DND-41 (cell line): ENCODE measurements around the gene STK32C.

Experiments used
- ATAC-seq: fragments of 200-7000 bp; cut with Tn5 transposase; 3 replicates; pipeline ENCODE4 v1.9.1; 2021; ENCODE audit warnings: low read depth; ENCODE audit not compliant: insufficient read depth
- DNase-seq: peaks from one replicate; pipeline ENCODE4 v3.0.0-alpha.2; 2020
- H2AFZ ChIP-seq: 2 replicates; pipeline ENCODE4 v1.6.0; 2012; ENCODE audit warnings: low read depth, low read length
- H3K27ac ChIP-seq: 2 replicates; pipeline ENCODE4 v1.5.1; 2012; ENCODE audit warnings: low read length, inconsistent platforms
- H3K27me3 ChIP-seq: fragments of 200-600 bp; sonication (generic); 2 replicates; pipeline ENCODE4 v1.6.0; 2012; ENCODE audit warnings: low read length, mild to moderate bottlenecking, inconsistent platforms; ENCODE audit not compliant: insufficient read depth, poor library complexity
- H3K36me3 ChIP-seq: 2 replicates; pipeline ENCODE4 v1.5.1; 2012; ENCODE audit warnings: low read length, inconsistent platforms; ENCODE audit not compliant: insufficient read depth
- H3K4me1 ChIP-seq: 2 replicates; pipeline ENCODE4 v1.5.1; 2012; ENCODE audit warnings: mild to moderate bottlenecking, low read length; ENCODE audit not compliant: insufficient read depth
- H3K4me2 ChIP-seq: 2 replicates; pipeline ENCODE4 v1.6.0; 2012; ENCODE audit warnings: mild to moderate bottlenecking, moderate library complexity, low read length, inconsistent platforms; ENCODE audit not compliant: insufficient read depth
- H3K4me3 ChIP-seq, 2 experiments: fragments of 200-600 bp in 1 of 2; shearing (Covaris generic) in 1 of 2; 2 replicates each; pipeline ENCODE4 v1.5.1; 2012 to 2016; ENCODE audit warnings: inconsistent platforms in 2 of 2, low read length in 2 of 2, mild to moderate bottlenecking in 2 of 2, low read depth in 1 of 2, moderate library complexity in 1 of 2
- H3K79me2 ChIP-seq: 2 replicates; pipeline ENCODE4 v1.6.0; 2012; ENCODE audit warnings: low read length, inconsistent platforms; ENCODE audit not compliant: insufficient read depth
- H3K9ac ChIP-seq: 2 replicates; pipeline ENCODE4 v1.6.0; 2012; ENCODE audit warnings: low read depth, mild to moderate bottlenecking, inconsistent platforms, low read length, moderate library complexity
- H3K9me3 ChIP-seq: 2 replicates; pipeline ENCODE4 v1.5.1; 2012; ENCODE audit warnings: low read length, moderate library complexity, mild to moderate bottlenecking, inconsistent platforms; ENCODE audit not compliant: insufficient read depth, severe bottlenecking
- H4K20me1 ChIP-seq: 2 replicates; pipeline ENCODE4 v1.6.0; 2012; ENCODE audit warnings: low read length; ENCODE audit not compliant: insufficient read depth
- CTCF ChIP-seq: IDR thresholded peaks from 2 replicates; pipeline ENCODE4 v1.5.1; 2012; ENCODE audit warnings: borderline replicate concordance, low read length, moderate library complexity, mild to moderate bottlenecking; ENCODE audit not compliant: poor library complexity, severe bottlenecking; ENCODE audit errors: extremely low read depth
- EZH2 ChIP-seq: IDR thresholded peaks from 3 replicates; pipeline ENCODE4 v1.6.1; 2012; ENCODE audit warnings: borderline replicate concordance, low read depth, mild to moderate bottlenecking, moderate library complexity, low read length, inconsistent platforms; ENCODE audit not compliant: severe bottlenecking

Gene STK32C

GRCh38 chr10:132188331-132188730 is 119.4 kb downstream of the STK32C start:
- H3K4me2 ChIP-seq, result no peak overlapping the region
- no peaks in the 10 kb centered on the region for H3K4me1 ChIP-seq
- no peaks in the 10 kb centered on the region for H3K79me2 ChIP-seq
- no peaks in the 10 kb centered on the region for H3K36me3 ChIP-seq
- ATAC-seq (no peak), DNase-seq (no peak)
- no peak overlapping the region for H3K4me3 ChIP-seq
- no peaks in the 10 kb centered on the region; the same call in 1 of the 2 replicates for H4K20me1 ChIP-seq
- no peaks in the 10 kb centered on the region for H3K27me3 ChIP-seq
- no peak overlapping the region for H3K9ac ChIP-seq
- TF ChIP-seq EZH2 (no peak), CTCF (no peak)
- no peak overlapping the region for H2AFZ ChIP-seq
- no peak overlapping the region for H3K27ac ChIP-seq
- no peaks in the 10 kb centered on the region for H3K9me3 ChIP-seq

GRCh38 chr10:132187430-132188138 is 120.2 kb downstream of the STK32C start:
- Histone ChIP-seq H3K4me2 (no peak overlapping the region), H3K36me3 (no peaks in the 10 kb centered on the region), H3K4me1 (no peaks in the 10 kb centered on the region), H3K9me3 (no peaks in the 10 kb centered on the region), H4K20me1 (no peaks in the 10 kb centered on the region; the same call in 1 of the 2 replicates), H3K9ac (no peak overlapping the region), H2AFZ (no peak overlapping the region), H3K27ac (no peak overlapping the region), H3K27me3 (no peaks in the 10 kb centered on the region), H3K79me2 (no peaks in the 10 kb centered on the region), H3K4me3 (no peak overlapping the region)
- DNase-seq (no peak), ATAC-seq (no peak)
- no peak for TF ChIP-seq CTCF
- TF ChIP-seq EZH2, result no peak

- ATAC-seq, result no peak
- Histone ChIP-seq H3K4me3 (no peak within 1 kb of the TSS), H3K4me1 (no peaks in the 10 kb centered on the region), H3K9ac (no peak within 1 kb of the TSS), H3K27ac (no peak within 1 kb of the TSS), H4K20me1 (no peaks in the 10 kb centered on the region; the same call in 1 of the 2 replicates), H3K36me3 (no peaks in the 10 kb centered on the region), H3K9me3 (no peaks in the 10 kb centered on the region), H3K4me2 (no peak within 1 kb of the TSS), H3K27me3 (no peaks in the 10 kb centered on the region), H2AFZ (no peak within 1 kb of the TSS), H3K79me2 (no peaks in the 10 kb centered on the region)
- TF ChIP-seq EZH2 (no peak), CTCF (no peak)
- DNase-seq, result no peak
These were observed 121.0 kb downstream of the STK32C start, which contains the start of gene DPYSL4 for GRCh38 chr10:132186488-132187429. TSS of gene DPYSL4 (plus strand) at chr10:132186948. CDS start at chr10:132187064, 116 bp downstream.
